Endothelial cell of umbilical vein (primary cell): ENCODE data around the gene TAOK1. TPM values are rescaled to one million over a fixed set of nuclear protein-coding genes. Genes with fewer than 3 reads are reported as not detected.

ENCODE experiments used
- polyA plus RNA-seq, 4 experiments: library from polyadenylated mRNA; depleted of rRNA in 3 of 4; stranded (reverse) in 3 of 4; unstranded in 1 of 4; fragments of >200 nt; gene quantifications; 2 replicates each; pipeline versions ENCODE4 v1.2.1 to v1.2.3, GENCODE V29; 2011 to 2012; ENCODE audit warnings: missing spikeins in 1 of 4
- small RNA-seq: library from RNA; depleted of rRNA; stranded (forward); fragments of <200 nt; gene quantifications from one replicate; pipeline ENCODE3, GENCODE V24; 2012; ENCODE audit warnings: low replicate concordance, low read depth; ENCODE audit not compliant: insufficient read depth, insufficient read length
- total RNA-seq: library from RNA; stranded (reverse); gene quantifications from 2 replicates; pipeline ENCODE4 v1.2.3, GENCODE V29; 2021

The TAOK1 gene
- total and polyA plus RNA-seq, 2 donors (not counting 3 experiments of a cell fraction or from before 2014, with no cell fraction given) = 11.0 to 82.2 TPM

Small RNA genes within 50 kb of the gene (small RNA-seq; reads per million reads assigned to genes)
- gene RNU4-34P (not detected), gene RNU6-1034P (not detected), gene RNU6-711P (not detected)

Other genes starting within 250 kb of the TAOK1 start
- 20.6 and 28.3 TPM in 2 replicates for gene MYO18A, start 210.0 kb upstream of the TAOK1 start, total RNA-seq
- 3.9 and 4.5 TPM in 2 replicates for gene MYO18A, start 210.0 kb upstream of the TAOK1 start, polyA plus RNA-seq
- gene CRYBA1, start 143.5 kb upstream of the TAOK1 start, total RNA-seq = not detected in 2 replicates
- gene CRYBA1, start 143.5 kb upstream of the TAOK1 start, polyA plus RNA-seq = not detected in 2 replicates
- gene NUFIP2, start 96.2 kb upstream of the TAOK1 start, total RNA-seq = 51.1 and 60.7 TPM in 2 replicates
- gene NUFIP2, start 96.2 kb upstream of the TAOK1 start, polyA plus RNA-seq = 27.2 and 38.8 TPM in 2 replicates
- 5.6 and 5.9 TPM in 2 replicates for gene ABHD15, start 176.7 kb downstream of the TAOK1 start, total RNA-seq
- 3.8 and 4.7 TPM in 2 replicates for gene ABHD15, start 176.7 kb downstream of the TAOK1 start, polyA plus RNA-seq
- 33.8 and 41.1 TPM in 2 replicates for gene TP53I13, start 178.3 kb downstream of the TAOK1 start, total RNA-seq
- 42.7 and 72.3 TPM in 2 replicates for gene TP53I13, start 178.3 kb downstream of the TAOK1 start, polyA plus RNA-seq
- gene GIT1, start 199.3 kb downstream of the TAOK1 start, total RNA-seq = 82.0 and 92.5 TPM in 2 replicates
- gene GIT1, start 199.3 kb downstream of the TAOK1 start, polyA plus RNA-seq = 75.5 and 97.5 TPM in 2 replicates
- 21.1 and 22.8 TPM in 2 replicates for gene ANKRD13B, start 202.8 kb downstream of the TAOK1 start, total RNA-seq
- gene ANKRD13B, start 202.8 kb downstream of the TAOK1 start, polyA plus RNA-seq = 23.2 and 26.7 TPM in 2 replicates
- gene CORO6, start 232.5 kb downstream of the TAOK1 start, total RNA-seq = 7.8 and 10.7 TPM in 2 replicates
- 14.7 and 22.0 TPM in 2 replicates for gene CORO6, start 232.5 kb downstream of the TAOK1 start, polyA plus RNA-seq